NB4 (cell line): ENCODE data around the gene CROCC2.

ENCODE experiments used
- DNase-seq: peaks from one replicate; pipeline ENCODE4 v3.0.0; 2010; ENCODE audit warnings: low read depth
- H3K4me3 ChIP-seq: one replicate; pipeline ENCODE4 v1.5.1; 2011; ENCODE audit warnings: mild to moderate bottlenecking, low read depth, low read length, moderate library complexity
- MAX ChIP-seq: IDR thresholded peaks from 2 replicates; pipeline ENCODE4 v1.6.1; 2011; ENCODE audit warnings: low read depth, low read length
- MYC ChIP-seq: IDR thresholded peaks from 2 replicates; pipeline ENCODE4 v1.6.1; 2011; ENCODE audit warnings: low read depth, low read length
- POLR2A ChIP-seq: IDR thresholded peaks from 2 replicates; pipeline ENCODE4 v1.6.1; 2011; ENCODE audit warnings: mild to moderate bottlenecking; ENCODE audit not compliant: insufficient read length; ENCODE audit errors: extremely low read depth
- TF ChIP-seq, protein P1 (sequence below): IDR thresholded peaks from one replicate; pipeline ENCODE4 v1.5.1; 2012; ENCODE audit warnings: low read depth, low read length

Gene CROCC2

DNA sequence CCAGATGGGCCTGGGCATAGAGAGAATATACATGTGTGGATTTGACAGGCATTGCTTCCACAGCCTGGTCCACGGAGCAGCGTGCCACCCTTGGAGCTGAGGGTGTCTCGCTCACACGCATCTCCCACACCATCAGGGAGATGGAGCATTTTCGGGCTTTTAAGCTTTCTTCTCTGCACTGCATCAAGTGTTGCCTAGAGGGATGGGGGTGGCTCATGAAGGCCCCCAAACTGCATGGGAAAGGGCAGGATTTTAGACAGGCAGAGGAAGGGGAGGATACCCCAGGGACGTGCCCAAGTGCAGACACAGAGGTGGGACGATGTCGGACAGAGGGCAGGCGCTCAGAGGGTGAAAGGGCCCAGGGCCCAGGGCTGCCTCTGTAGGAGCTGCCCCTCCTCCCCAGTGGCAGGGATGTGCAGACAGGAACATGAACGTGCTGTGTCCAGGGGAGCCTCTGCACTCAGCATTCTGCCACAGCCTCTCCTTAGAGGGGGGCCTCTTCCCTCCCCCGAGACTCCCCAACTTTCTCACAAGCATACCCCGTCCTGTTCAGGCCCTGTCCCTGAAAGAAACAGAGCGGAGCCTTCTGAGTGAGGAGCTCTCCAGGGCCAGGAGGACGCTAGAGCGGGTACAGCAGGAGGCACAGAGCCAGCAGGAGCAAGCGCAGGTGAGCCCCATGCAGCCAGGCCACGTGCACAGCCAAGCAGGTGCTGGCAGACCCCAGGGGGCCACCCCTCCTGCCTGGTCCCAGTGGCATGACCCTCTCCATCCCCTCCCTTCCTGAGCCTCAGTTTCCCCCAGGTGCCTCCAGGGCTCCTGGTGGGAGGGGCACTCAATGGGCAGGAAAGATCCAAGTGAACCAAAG is 49.4 kb downstream of the CROCC2 start:
- DNase-seq, result no peak
- TF ChIP-seq, protein P1, sequence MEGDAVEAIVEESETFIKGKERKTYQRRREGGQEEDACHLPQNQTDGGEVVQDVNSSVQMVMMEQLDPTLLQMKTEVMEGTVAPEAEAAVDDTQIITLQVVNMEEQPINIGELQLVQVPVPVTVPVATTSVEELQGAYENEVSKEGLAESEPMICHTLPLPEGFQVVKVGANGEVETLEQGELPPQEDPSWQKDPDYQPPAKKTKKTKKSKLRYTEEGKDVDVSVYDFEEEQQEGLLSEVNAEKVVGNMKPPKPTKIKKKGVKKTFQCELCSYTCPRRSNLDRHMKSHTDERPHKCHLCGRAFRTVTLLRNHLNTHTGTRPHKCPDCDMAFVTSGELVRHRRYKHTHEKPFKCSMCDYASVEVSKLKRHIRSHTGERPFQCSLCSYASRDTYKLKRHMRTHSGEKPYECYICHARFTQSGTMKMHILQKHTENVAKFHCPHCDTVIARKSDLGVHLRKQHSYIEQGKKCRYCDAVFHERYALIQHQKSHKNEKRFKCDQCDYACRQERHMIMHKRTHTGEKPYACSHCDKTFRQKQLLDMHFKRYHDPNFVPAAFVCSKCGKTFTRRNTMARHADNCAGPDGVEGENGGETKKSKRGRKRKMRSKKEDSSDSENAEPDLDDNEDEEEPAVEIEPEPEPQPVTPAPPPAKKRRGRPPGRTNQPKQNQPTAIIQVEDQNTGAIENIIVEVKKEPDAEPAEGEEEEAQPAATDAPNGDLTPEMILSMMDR, result no peak
- no peak for TF ChIP-seq MYC
- TF ChIP-seq MAX, result no peak
- no peak for TF ChIP-seq POLR2A
- no peak overlapping the region for H3K4me3 ChIP-seq

DNA sequence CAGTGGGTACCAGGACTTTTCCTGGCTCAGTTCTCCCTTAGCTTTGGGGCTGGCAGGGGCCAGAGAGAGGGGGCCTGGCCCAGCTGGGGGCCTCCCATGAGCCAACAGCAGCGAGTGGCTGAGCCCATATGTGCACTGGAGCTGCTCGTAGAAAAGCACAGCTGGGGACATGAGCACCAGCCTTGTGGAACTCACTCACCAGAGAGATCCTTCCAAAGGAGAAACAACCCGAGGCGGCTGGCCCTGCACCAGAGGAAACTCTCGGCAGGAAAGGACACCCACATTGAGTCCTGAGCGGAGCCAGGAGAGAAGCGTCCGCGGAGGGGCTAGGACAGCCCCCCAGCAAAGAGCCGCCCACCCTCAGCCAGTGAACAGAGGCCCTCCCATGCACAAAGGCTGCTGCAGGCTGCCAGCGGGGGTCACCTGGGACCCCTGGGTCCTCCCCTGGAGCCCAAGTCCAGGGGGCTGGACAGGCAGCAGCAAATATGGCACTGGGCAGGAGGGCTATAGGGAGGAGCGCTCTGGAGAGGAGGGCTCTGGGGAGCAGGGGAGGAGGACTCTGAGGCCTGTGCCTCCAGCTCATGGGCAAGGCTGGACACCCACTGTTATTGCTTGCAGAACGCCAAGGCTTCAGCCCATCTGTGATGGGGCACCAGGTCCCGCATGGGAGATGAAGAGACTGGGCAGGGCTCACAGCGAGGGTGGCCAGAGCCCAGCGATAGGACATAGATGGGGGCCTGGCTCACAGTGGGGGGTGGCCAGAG is 50.2 kb downstream of the CROCC2 start:
- TF ChIP-seq, protein P1, result no peak
- TF ChIP-seq MAX, result no peak
- TF ChIP-seq MYC, result no peak
- TF ChIP-seq POLR2A, result no peak
- DNase-seq, result no peak
- no peak overlapping the region for H3K4me3 ChIP-seq

DNA sequence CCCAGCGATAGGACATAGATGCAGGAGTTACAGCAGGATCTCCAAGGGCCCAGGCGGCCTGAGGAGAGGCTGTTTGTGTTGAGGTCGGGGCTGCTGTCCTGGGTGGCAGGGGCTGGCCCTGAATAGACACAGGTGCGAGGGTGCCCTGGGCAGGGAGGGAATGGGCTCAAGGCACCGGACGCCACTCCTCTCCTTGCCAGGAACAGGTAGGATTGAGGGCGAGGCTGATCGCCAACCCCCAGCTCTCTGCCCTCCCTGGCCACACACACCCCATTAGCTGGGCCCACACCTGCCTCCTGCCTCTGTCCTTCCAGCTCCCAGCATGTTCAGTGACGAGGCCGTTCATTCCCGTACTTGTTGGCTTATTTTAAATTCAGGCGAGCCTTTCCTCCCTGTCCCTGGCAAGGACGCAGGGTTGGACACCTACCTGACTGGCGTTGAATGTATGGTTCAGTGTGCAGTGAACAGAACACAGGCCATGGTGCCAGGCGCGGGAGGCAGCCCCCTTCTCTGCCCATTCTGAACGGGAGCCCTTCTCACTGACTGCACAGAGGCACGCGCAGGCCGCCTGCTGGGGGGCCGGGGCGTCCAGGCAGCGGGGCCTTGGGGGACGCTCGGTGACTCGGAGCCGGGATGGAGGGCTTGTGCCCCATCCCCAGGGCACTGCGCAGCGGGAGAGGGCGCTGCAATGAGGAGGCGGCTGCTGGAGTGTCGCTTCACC is 51.0 kb downstream of the CROCC2 start:
- TF ChIP-seq, protein P1, result no peak
- TF ChIP-seq POLR2A, result no peak
- no peak for TF ChIP-seq MAX
- no peak for TF ChIP-seq MYC
- DNase-seq, result no peak
- no peak overlapping the region for H3K4me3 ChIP-seq

DNA sequence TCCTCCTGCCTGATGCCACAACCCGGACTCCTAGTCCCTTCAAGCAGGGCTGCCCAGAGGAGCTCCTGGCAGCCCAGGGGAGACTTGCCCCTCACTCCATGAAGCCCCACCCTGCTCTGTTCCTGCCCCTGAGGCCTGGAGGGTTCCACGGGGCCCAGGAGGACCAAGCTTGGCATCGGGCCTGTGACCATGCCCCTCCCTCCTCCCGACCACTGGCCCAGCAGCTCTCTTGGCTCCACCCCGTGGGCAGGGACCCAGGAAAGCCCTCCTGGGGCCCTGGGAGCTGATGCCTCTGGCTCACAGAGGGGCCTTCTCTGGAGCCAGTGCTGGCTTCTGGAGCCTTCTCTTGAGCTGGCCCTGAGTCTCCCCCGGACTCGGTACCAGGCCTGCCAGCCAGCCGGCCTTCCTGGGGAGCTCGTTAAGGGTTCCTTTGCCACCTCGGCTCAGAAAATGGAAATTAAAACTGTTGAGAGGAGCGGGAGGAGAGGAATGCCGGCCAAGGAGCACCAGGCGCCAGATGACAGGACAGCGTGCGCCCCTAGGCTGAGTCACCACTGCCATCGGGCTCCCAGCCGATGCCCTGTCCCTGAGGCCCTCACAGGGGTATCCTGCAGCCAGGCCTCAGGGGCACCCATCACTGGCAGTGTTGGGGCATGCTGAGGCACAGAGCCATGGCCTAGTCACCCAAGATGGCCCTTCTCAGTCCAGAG is 51.7 kb downstream of the CROCC2 start:
- no peak for TF ChIP-seq MYC
- no peak for TF ChIP-seq MAX
- TF ChIP-seq, protein P1, result no peak
- TF ChIP-seq POLR2A, result no peak
- DNase-seq, result no peak
- H3K4me3 ChIP-seq, result no peak overlapping the region
